Measurements from ENCODE around the gene RAB3IL1. TPM values are rescaled to one million over a fixed set of nuclear protein-coding genes. Genes with fewer than 3 reads are reported as not detected.
"Not testable (repeated sequence)": the region's sequence is repeated elsewhere in the genome, so short reads cannot be mapped to it uniquely, and the experiment has no call there.

The RAB3IL1 gene
- total RNA-seq: under 1 TPM in 1 of 2 donors, not detected in 1; 0.33 TPM

- H3K27ac Mint-ChIP-seq: peak within 1 kb of the TSS in 1 of 2 donors; percentile 25
- peak; percentile 38 to 73 for ATAC-seq
- H3K36me3 Mint-ChIP-seq: peaks cover 0 to 10% of the 10 kb centered on the region in 2 donors
- DNase-seq (ENCODE audit: low spot score in 2 of 2): peak in 1 of 2 donors; percentile 50
- H3K9me3 Mint-ChIP-seq: no peaks in the 10 kb centered on the region
Observed at GRCh38 chr11:61917334-61918109, at the start of gene RAB3IL1. TSS of gene RAB3IL1 (minus strand) at chr11:61917566. CDS start at chr11:61917367, 199 bp downstream.

DNA sequence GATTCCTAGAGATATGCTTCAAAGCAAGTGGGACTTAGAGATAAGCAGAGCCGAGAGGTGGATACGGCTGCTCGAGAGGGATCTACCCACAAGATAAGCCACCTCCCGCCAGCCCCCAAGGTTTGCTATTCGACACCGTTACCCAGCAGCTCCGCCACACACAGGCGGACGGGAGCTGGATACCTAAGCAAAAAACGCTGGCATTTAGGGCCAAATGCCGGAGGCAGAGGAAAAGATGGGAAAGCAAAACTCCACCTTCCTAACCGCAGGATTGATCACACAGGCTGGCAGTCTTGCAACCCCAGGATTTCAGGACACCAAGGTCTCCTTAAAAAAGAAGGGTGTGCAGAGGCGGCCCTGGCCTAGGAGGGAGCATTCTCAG lies 49.4 kb upstream of the RAB3IL1 start:
- ATAC-seq: no peak
- H3K36me3 Mint-ChIP-seq: peaks cover 34 to 38% of the 10 kb centered on the region in 2 donors
- peak overlapping the region; percentile 91 to 93 for H3K27ac Mint-ChIP-seq
- DNase-seq (ENCODE audit: low spot score in 2 of 2): peak in 1 of 2 donors; percentile 61
- H3K9me3 Mint-ChIP-seq: no peaks in the 10 kb centered on the region

GRCh38 chr11:61964666-61965271 lies 47.4 kb upstream of the RAB3IL1 start:
- ATAC-seq, H3K9me3 Mint-ChIP-seq: not testable (repeated sequence)
- Mint-ChIP-seq H3K27ac (peak overlapping the region; percentile 9 to 91), H3K36me3 (peaks cover 34 to 38% of the 10 kb centered on the region in 2 donors)
- peak in 1 of 2 donors; percentile 16 for DNase-seq (ENCODE audit: low spot score in 2 of 2)

GRCh38 chr11:61964058-61964665 lies 46.8 kb upstream of the RAB3IL1 start:
- Mint-ChIP-seq H3K9me3 (no peaks in the 10 kb centered on the region), H3K36me3 (peaks cover 34% of the 10 kb centered on the region in 2 donors), H3K27ac (peak overlapping the region; percentile 65 to 91)
- ATAC-seq (no peak), DNase-seq (ENCODE audit: low spot score in 2 of 2) (peak in 1 of 2 donors; percentile 26)

- Mint-ChIP-seq H3K36me3 (peaks cover 30 to 32% of the 10 kb centered on the region in 2 donors), H3K9me3 (no peaks in the 10 kb centered on the region), H3K27ac (peak overlapping the region; percentile 65 to 91)
- DNase-seq (ENCODE audit: low spot score in 2 of 2) (peak in 1 of 2 donors; percentile 9), ATAC-seq (peak in 1 of 2 donors; percentile 14)
Observed at GRCh38 chr11:61963282-61964057, 46.1 kb upstream of the RAB3IL1 start.

DNA sequence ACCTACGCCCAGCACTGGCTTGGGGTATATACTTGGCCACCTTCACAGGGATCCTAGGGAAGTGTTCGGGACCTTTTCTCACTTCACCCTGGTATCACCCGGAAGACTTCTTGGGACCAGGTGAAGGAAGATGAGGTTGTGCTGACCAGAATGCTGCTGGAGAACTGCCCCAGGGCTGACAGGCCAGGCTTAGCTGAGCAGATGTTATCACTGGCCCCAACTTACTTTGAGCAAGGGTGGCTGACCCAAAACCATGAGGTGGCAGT lies 45.6 kb upstream of the RAB3IL1 start:
- Mint-ChIP-seq H3K9me3 (no peaks in the 10 kb centered on the region), H3K27ac (peak overlapping the region; percentile 25 to 91), H3K36me3 (peaks cover 28 to 32% of the 10 kb centered on the region in 2 donors)
- ATAC-seq (no peak), DNase-seq (ENCODE audit: low spot score in 2 of 2) (peak in 1 of 2 donors; percentile 54)

GRCh38 chr11:61962213-61963015 lies 45.0 kb upstream of the RAB3IL1 start:
- peak in 1 of 2 donors; percentile 53 for DNase-seq (ENCODE audit: low spot score in 2 of 2)
- peaks cover 28 to 32% of the 10 kb centered on the region in 2 donors for H3K36me3 Mint-ChIP-seq
- ATAC-seq: no peak

GRCh38 chr11:61961570-61962212 lies 44.3 kb upstream of the RAB3IL1 start:
- ATAC-seq (no peak), DNase-seq (ENCODE audit: low spot score in 2 of 2) (peak in 1 of 2 donors; percentile 52)
- peak overlapping the region in 1 of 2 donors; percentile 7 for H3K27ac Mint-ChIP-seq
- H3K36me3 Mint-ChIP-seq: peaks cover 25 to 31% of the 10 kb centered on the region in 2 donors
- no peaks in the 10 kb centered on the region for H3K9me3 Mint-ChIP-seq

More at GRCh38 chr11:61962213-61963015, 45.0 kb upstream of the RAB3IL1 start:
- no peaks in the 10 kb centered on the region for H3K9me3 Mint-ChIP-seq
- H3K27ac Mint-ChIP-seq: peak overlapping the region; percentile 25 to 91

DNA sequence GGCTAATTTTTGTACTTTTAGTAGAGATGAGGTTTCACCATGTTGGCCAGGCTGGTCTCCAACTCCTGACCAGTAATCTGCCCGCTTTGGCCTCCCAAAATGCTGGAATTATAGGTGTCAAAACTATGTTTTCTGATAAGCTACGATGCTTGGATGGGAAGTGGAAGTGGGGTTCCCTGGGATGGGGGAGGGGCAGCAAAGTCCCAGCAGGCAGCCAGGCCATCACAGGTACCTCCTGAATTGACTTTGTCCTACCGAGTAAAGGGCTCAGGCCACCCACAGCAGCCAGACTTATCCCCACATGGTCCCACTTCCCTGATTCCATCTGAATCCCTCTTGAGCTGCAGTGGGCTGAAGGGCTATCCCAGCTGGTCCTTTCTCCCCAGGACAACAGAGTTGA lies 43.2 kb upstream of the RAB3IL1 start:
- ATAC-seq (no peak), DNase-seq (ENCODE audit: low spot score in 2 of 2) (peak in 1 of 2 donors; percentile 44)
- H3K9me3 Mint-ChIP-seq: no peaks in the 10 kb centered on the region
- peaks cover 17 to 23% of the 10 kb centered on the region in 2 donors for H3K36me3 Mint-ChIP-seq
- H3K27ac Mint-ChIP-seq: no peak overlapping the region

DNA sequence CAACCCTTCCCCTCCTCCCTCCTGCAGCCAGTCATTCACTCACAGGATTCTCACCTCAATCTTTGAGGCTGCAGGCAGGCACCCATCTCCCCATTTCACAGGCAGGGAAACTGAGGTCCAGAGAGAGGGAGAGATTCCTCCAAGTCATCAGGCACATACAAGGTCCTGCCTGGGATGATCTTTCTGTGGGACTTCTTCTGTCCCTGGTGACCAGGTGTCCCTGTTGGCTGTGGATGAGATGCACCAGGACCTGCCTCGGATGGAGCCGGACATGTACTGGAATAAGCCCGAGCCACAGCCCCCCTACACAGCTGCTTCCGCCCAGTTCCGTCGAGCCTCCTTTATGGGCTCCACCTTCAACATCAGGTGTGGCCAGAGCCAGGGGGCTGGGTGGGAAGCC lies 42.3 kb upstream of the RAB3IL1 start:
- H3K36me3 Mint-ChIP-seq: peaks cover 8 to 15% of the 10 kb centered on the region in 2 donors
- no peaks in the 10 kb centered on the region for H3K9me3 Mint-ChIP-seq
- ATAC-seq: no peak
- peak in 1 of 2 donors; percentile 47 for DNase-seq (ENCODE audit: low spot score in 2 of 2)
- no peak overlapping the region for H3K27ac Mint-ChIP-seq

DNA sequence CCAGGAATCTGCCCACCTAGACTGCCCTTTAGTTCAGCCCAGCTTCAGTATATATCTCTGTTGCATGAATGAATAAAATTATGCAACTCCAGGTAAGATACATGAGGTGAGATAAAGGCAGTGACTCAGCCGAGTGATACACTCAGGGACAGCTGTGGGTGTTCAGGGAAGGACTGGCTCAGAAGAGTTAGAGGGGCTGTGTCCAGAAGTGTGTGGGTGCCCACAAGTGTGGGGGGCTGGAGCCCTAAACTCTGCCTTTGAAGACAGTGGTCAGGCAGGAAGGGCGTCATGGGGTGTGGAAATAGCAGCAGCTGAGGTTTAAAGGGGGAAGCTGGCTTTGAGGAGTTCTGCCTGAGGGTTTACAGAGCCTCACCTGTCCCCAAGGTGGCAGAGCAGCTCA lies 41.7 kb upstream of the RAB3IL1 start:
- ATAC-seq: peak in 1 of 2 donors; percentile 20
- peak in 1 of 2 donors; percentile 33 for DNase-seq (ENCODE audit: low spot score in 2 of 2)
- Mint-ChIP-seq H3K9me3 (no peaks in the 10 kb centered on the region), H3K27ac (no peak overlapping the region), H3K36me3 (peaks cover 3 to 9% of the 10 kb centered on the region in 2 donors)

DNA sequence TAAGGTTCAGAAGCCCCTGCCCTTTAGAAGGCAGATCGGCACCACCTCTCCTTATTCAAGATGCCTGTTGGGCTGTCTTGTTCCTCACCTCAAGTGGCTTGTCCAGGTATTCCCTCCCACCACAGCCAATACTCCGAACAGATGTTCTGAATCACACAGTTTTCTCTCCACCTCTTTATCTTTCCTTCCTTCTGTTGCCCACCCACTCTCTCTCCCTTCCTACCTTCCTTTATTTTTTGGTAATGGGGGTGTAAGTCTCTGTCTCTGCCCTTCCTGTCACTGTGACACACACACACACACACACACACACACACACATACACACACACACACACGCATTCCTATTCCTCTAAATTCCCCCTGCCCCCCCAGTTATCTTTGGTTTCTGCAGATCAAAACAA lies 41.2 kb upstream of the RAB3IL1 start:
- ATAC-seq: no peak
- Mint-ChIP-seq H3K27ac (no peak overlapping the region), H3K36me3 (peaks cover 0 to 4% of the 10 kb centered on the region in 2 donors), H3K9me3 (no peaks in the 10 kb centered on the region)
- peak in 1 of 2 donors; percentile 35 for DNase-seq (ENCODE audit: low spot score in 2 of 2)

GRCh38 chr11:61957021-61957770 lies 39.8 kb upstream of the RAB3IL1 start:
- Mint-ChIP-seq H3K27ac (no peak overlapping the region), H3K36me3 (no peaks in the 10 kb centered on the region), H3K9me3 (no peaks in the 10 kb centered on the region)
- DNase-seq (ENCODE audit: low spot score in 2 of 2) (peak in 1 of 2 donors; percentile 38), ATAC-seq (no peak)

DNA sequence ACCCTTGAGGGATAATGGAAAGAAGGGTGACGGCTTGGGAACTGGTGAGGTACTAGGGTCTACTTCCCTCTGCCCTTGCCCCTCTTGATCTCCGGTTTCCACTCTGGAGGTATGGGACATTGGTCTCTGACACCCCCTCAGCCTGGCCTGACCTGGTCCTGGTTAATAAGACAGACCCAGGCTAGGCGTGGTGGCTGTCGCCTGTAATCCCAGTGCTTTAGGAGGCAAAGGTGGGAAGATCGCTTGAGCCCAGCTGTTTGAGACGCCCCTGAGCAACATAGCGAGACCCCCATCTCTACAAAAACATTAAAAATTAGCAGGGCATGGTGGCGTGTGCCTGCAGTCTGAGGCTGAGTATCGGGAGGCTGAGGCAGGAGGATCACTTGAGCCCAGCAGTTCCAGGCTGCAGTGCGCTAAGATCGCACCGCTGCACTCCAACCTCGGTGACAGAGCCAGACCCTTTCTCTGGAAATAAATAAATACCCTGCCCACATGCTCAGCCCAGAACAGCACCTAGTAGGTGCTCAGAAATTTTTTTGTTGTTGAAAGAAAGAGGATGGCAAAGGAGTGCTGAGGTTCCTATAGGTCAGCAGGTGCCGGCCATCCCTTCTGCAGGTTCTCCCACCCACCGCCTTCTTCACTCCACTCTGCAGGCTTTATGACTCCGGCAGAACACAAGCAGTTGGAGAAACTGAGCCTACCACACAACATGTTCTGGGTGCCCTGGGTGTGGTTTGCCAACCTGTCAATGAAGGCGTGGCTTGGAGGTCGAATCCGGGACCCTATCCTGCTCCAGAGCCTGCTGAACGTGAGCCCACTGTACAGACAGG lies 39.0 kb upstream of the RAB3IL1 start:
- DNase-seq (ENCODE audit: low spot score in 2 of 2) (peak in 1 of 2 donors; percentile 42), ATAC-seq (no peak)
- H3K9me3 Mint-ChIP-seq: no peaks in the 10 kb centered on the region
- H3K27ac Mint-ChIP-seq: no peak overlapping the region
- H3K36me3 Mint-ChIP-seq: no peaks in the 10 kb centered on the region

Measured in activated naive CD4-positive, alpha-beta T cell treated with anti-CD3 and anti-CD28 coated beads, Interleukin-2, amount 50 U/mL, for 72 hours (primary cell).